CD4-positive, alpha-beta T cell treated with Interleukin-6 for 4 hours (primary cell): ENCODE data around the gene MLH1.
A peak's percentile ranks its signal among the peaks of the same experiment; 100 is the strongest.

ENCODE experiments used
- DNase-seq: peaks from one replicate; pipeline ENCODE4 v3.0.0-alpha.2; 2020; ENCODE audit warnings: mixed read lengths

Gene MLH1

DNA sequence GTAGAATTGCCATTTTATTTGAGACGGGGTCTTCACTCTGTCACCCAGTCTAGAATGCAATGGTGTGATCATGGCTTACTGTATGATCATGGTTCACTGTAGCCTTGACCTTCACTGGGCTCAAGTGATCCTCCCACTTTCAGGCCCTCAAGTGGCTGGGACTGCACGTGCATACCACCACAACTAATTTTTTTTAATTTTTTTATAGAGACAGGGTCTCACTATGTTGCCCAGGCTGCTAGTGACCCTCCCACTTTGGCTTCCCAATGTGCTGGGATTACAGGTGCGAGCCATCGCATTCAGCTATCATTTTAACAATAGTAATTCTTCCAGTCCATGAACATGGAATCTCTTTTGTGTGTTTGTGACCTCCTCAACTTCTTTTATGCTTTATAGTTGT lies 12.3 kb upstream of the MLH1 start:
- no peak for DNase-seq

- peak; percentile 4 for DNase-seq
Observed at GRCh38 chr3:36988356-36988755, 5.0 kb upstream of the MLH1 start.

- no peak for DNase-seq
Observed at GRCh38 chr3:36989005-36989404, 4.3 kb upstream of the MLH1 start.

DNA sequence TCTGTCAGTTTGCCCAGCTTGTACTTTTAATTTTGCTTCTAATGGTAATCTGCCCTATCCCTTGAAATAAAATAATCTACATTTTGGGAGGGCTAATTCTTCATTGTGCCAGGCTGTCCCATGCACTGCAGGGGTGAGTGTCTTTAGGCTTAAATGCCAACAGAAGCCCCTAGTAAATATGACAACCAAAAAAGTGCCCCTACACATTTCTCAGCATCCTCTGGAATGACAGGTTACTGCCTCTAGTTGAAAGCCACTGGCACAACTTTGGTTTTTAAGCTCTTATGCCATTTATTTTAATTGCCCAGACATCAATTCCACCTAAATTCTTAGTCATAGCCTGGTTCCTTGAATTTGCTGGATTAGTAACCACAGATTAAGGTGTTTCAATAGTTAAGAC lies 3.8 kb upstream of the MLH1 start:
- no peak for DNase-seq

- DNase-seq, result no peak
Observed at GRCh38 chr3:36991147-36991546, 2.2 kb upstream of the MLH1 start.

DNA sequence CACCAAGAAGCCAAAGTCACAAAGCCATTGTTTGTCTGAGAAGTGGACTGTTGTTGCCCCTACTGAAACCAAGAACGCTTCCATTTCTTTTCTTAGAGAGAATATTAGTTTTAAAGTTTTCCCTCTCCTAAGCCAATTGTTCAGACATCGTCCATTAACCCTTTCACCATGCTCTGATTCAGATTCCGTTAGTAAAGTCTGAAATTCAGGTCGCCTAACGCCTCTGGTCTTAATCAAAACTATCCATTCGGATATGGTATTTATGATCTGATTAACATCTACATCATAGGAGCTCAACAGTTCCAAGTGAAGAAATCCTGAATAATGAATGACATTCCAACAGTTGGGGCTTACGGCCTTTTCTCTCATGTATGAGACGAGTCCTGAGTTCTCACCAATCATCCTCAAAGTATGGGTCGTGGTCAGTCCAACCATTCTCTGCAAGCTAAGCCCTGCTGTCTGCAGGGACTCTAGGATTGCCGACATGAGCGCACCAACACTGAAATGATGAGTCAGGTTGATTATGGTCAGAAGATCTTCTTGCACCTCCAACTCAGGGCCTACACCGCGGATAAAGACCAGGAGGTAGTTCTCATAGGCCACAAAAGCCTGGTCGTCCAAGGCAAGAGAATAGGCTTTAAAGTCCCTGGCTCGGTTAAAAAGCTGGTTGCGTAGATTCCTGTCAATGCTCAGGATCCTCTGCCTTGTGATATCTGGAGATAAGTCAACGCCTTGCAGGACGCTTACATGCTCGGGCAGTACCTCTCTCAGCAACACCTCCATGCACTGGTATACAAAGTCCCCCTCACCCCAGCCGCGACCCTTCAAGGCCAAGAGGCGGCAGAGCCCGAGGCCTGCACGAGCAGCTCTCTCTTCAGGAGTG lies 1.2 kb upstream of the MLH1 start:
- DNase-seq, result no peak

DNA sequence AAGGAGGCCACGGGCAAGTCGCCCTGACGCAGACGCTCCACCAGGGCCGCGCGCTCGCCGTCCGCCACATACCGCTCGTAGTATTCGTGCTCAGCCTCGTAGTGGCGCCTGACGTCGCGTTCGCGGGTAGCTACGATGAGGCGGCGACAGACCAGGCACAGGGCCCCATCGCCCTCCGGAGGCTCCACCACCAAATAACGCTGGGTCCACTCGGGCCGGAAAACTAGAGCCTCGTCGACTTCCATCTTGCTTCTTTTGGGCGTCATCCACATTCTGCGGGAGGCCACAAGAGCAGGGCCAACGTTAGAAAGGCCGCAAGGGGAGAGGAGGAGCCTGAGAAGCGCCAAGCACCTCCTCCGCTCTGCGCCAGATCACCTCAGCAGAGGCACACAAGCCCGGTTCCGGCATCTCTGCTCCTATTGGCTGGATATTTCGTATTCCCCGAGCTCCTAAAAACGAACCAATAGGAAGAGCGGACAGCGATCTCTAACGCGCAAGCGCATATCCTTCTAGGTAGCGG lies 452 bp upstream of the MLH1 start, which contains the start of gene EPM2AIP1:
Gene EPM2AIP1, minus strand, starts transcription at position 326 of the 520 bp plus-strand sequence. Its CDS starts 54 bp downstream, at position 272.
- DNase-seq, result peak; percentile 97

GRCh38 chr3:37014620-37015019 lies 21.3 kb downstream of the MLH1 start:
- no peak for DNase-seq

GRCh38 chr3:37015642-37016041 lies 22.3 kb downstream of the MLH1 start:
- no peak for DNase-seq

GRCh38 chr3:37016903-37017302 lies 23.6 kb downstream of the MLH1 start:
- no peak for DNase-seq

DNA sequence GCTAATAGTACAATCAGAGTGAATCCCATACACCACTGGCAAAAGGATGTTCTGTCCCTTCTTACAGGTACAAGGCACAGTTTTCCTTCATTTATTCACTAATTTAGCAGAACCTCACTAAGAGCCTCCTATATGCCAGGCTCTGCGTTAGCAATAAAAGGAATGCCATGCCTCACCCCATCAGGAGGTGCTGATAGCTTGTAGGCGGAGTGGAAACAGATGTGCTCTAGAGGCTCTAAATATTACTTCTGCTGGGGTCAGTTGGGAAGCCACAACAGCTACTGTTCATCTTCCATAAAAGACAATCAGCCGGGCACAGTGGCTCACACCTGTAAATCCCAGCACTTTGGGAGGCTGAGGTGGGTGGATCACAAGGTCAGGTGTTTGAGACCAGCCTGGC lies 24.4 kb downstream of the MLH1 start:
- DNase-seq, result no peak

DNA sequence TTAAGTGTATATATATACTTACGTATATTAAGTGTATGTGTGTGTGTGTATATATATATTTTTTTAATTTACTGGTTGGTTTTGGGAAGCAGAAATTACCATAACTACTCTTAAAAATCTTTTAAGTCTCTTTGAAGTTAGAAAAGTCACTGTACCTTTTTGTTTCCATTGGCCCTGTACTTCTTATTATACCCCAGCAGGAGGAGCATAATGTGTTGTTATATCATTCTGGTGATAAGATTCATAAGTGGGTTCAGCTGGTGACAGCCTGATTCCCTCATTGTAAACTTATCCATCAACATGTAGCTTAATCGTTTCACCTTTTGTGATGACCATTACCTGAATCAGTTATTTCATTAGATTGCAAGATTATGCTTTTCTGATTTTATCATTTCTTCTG lies 30.8 kb downstream of the MLH1 start:
- no peak for DNase-seq

DNA sequence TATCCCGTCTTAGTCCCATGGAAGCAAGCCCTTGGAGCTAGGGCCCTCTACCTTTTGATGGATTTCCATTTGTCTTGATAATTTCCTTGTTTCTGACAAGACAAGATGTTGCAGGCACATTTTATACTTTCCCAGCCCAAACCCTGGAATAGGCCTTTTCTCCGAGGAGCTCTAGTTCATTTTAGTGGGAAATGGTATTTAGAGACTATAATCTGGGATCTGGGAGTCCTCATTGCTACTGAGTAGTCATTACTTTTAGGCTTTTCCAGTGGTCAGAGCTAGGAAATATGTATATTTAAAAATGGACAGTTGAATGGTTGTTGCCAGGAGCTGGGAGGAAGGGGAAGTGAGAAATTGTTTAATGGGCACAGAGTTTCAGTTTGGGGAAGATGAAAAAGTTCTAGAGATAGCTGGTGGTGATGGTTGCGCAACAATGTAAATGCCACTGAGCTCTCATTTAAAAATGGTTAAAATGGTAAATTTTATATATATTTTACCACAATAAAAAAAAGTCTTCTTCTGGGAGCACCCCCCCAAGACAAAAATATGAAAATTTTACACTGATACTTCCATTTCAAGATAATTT lies 31.6 kb downstream of the MLH1 start:
- no peak for DNase-seq

DNA sequence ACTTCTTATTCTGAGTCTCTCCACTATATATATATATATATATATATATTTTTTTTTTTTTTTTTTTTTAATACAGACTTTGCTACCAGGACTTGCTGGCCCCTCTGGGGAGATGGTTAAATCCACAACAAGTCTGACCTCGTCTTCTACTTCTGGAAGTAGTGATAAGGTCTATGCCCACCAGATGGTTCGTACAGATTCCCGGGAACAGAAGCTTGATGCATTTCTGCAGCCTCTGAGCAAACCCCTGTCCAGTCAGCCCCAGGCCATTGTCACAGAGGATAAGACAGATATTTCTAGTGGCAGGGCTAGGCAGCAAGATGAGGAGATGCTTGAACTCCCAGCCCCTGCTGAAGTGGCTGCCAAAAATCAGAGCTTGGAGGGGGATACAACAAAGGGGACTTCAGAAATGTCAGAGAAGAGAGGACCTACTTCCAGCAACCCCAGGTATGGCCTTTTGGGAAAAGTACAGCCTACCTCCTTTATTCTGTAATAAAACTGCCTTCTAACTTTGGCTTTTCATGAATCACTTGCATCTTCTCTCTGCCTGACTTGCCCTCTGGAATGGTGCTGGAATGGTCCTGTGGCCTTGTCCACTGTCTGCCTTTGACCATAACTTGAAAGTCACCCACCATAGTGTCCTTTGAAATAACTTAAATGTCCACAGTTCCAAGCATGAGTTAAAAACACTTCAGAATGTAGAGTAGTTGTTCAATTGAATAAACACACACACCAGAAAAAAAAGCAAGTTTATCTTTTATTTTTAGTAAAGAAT lies 32.4 kb downstream of the MLH1 start:
- no peak for DNase-seq

DNA sequence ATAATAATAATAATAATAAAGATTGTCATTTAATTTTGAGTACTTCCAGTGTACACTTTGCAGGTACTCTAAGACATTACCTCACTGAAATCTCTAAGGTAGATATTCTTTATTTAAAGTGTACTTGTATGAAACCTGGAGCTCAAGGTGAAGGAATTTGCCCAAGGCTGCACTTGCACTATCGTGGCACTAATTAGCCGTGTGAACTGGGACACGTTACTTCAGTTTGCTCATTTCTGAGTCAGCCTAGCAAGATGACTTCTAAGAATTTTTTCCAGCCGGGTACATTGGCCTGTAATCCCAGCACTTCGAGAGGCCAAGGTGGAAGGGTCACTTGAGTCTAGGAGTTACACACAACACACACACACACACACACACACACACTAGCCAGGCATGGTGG lies 33.5 kb downstream of the MLH1 start:
- DNase-seq, result no peak

GRCh38 chr3:37028329-37028728 lies 35.0 kb downstream of the MLH1 start:
- DNase-seq, result no peak

- DNase-seq, result no peak
Observed at GRCh38 chr3:37029111-37029510, 35.8 kb downstream of the MLH1 start.

DNA sequence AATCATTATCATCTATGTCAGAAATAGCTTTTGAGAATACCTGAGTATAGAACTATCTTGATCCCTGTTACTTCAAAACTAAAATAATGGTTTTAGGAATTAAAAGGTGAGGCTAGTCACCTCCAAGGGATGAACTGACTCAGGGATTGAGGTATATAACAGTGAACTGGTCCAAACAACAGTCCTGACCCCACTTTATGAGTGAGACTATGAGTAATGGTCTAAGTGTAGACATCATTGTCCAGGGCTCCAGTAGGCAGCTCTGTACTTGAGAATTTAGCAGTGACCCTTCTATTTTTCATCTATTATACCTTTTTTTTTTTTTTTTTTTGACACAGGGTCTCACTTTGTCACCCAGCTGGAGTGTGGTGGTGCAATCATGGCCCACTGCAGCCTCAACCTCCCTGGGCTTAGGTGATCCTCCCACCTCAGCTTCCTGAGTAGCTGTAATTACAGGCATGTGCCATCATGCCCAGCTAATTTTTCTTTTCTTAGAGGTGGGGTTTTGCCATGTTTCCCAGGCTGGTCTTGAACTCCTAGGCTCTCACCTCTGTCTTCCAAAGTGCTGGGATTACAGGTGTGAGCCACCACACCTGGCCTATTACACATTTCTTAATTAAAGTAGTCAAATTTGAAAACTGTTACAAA lies 36.3 kb downstream of the MLH1 start:
- DNase-seq, result no peak

GRCh38 chr3:37030588-37030987 lies 37.3 kb downstream of the MLH1 start:
- DNase-seq, result no peak

- DNase-seq, result no peak
Observed at GRCh38 chr3:37031096-37031682, 37.9 kb downstream of the MLH1 start.

GRCh38 chr3:37032961-37033360 lies 39.6 kb downstream of the MLH1 start:
- DNase-seq, result no peak

- DNase-seq, result no peak
Observed at GRCh38 chr3:37037352-37037751, 44.0 kb downstream of the MLH1 start.
